ENCODE data around the gene ABTB2.

Gene ABTB2

DNA sequence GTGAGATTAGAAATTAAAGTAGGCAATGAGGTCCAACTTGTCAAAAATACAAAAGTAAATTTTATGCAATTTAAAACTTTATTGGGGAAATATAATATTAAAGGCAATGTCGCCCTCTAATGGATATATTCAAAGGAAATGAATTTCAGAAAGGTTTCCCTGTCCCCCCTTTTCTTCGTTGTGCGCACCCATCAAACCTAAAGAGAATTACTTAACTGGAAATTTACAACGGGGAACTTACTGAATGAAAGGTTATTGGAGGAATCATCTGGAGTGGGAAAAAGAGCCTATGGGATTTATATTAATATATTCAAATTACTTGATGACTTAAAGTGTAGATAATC is 1.7 kb upstream of the ABTB2 start:
- no peak for DNase-seq

DNA sequence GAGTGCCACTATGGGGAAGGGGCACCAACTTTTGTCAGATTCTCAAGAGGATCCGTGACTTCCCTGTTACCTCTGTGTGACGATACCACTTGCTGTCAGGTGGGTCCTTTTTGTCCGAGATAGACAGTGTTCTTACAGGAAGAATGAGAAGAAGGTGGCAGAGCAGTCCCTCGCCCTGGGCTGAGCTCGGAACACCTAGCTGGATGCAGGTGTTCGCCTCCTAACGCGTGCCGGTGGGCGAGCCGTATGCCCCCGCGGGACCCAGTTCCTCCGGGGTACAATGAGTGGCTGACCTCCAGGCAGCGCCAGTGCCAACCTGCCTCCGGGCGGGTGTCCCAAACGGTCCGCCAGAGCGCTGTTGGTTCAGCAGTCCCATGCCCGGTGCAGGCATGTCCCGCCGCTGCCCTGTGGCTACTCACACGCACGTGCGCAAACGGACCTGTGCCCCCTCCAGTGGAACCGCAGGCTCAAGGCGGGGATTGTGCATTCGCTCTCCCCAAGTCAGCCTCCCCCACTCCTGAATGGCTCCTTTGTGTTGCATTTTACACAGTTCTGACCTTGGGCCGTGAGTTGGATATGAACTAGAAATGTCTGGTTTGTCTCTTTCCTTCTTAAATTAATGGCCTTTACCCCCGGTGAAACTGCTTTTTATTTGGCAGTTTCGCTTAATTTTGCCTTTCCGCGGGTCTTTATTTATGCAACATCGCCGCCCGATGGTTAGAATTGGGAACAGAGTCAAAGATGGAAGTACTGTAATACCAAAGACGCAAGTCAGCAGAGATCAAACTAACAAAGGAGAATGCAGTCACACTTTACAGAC is 1.1 kb upstream of the ABTB2 start:
- peak; percentile 35 to 71 (median 50) for DNase-seq

DNA sequence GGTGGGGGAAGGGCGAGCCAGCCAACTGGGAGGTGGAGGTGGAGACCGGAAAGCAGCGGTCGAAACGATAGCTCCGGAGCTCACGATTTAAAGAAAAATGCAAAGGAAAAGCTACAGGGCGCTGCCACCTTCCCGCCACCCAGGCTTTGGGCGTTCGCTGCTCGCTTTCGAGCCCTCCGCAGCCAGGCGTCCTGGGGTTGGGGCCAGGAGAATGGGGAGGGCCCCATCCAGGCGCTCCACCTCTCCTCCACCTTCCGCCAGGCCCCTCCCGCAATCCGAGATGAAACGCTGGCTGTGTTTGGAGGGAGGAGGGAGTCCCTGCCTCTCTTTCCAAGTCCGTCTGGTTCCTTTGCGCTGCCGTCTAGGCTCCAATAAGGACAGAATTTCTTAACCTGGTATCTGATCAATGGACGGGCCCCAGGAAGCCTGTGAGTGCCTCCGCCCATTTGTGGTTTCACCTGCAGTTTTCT is 483 bp upstream of the ABTB2 start:
- DNase-seq, result no peak

DNA sequence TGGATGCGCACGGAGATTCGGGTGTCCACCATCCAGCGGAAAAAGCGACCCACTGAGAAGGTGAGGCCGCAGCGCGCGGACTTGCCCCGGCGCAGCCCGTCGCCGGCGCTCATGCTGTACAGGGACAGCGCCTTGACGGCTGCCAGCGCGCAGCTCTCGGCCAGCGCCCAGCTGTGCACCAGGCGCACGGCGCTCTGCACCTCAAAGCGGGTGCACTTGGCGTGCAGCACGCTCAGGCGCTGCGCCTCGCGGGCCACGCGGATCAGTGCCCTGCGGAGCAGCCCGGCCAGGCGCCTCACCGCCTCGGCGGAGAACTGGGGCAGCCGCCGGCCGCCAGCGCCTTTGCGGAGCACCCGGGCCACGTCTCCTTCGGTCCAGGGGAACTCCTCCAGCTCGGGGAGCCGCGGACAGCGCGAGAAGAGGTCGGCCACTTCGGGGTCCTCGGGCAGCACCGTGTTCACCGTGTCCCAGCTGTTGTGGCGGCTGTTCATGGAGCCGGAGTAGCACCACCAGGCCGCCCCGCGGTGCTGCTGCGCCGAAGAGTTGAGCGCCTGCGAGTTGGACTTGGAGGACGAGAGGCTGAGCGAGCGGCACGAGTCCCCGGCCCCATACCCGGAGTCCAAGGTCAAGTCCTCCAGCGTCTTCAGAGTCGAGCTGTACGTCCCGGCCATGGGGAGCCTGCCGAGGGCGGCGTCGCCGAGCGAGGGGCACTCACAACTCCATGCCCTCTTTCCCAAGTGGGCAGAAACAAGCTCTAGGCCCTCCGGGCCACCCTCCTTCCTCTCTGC is 703 bp downstream of the ABTB2 start:
- peak; percentile 16 to 43 (median 40) for DNase-seq

DNA sequence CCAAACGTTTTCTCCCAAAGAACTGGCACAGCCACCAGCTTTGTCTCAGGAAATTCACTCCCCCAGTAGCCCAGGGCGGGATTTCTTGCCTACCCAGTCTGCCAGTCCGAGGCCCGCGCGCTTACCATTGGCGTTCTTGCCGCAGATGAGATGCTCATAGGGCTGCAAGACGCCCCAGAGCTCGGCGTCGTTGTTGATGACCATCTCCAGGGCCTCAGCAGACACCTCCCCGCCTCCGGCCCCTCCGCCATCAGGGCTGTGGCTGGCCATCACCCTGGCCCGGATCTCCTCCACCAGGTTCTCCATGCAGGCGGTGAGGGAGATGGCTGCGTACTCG is 1.3 kb downstream of the ABTB2 start:
- no peak for DNase-seq

DNA sequence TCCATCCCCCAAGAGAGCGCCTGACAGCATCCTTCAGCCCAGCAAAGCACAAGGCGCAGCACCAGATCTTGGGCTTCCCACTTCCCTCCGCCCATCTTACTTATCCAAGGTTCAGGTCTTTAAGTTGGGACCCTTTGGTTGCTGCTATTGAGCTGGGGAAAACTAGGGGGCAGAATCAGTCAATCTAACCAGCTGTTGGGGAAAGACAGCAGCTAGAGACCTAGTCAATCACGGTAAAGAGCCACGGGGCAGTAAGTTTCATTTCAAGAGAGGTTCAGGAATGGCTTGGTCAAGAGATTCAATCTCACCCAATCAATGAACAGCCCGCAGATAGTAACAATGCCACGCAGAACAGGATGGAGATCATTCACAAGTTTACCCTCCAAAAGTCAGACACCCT is 1.7 kb downstream of the ABTB2 start:
- no peak for DNase-seq

DNA sequence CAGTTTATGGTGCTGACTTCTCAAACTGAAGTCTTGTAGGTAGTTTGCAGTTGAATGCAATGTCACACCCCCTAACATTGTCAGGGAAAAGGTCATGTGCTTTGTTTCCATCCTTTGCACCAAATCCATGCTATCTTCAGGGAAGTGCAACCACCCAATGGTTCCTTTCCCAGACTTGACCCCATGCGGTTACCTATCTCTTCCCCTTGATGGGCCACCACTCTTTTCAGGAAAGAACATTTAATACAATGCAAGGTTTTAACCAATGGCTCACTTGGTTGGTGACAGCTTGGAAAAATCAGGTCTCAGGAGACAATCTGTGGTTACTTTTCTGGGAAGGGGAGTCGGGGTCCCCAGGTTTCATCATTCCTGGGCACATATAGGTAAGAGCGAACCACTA is 2.1 kb downstream of the ABTB2 start:
- no peak for DNase-seq

DNA sequence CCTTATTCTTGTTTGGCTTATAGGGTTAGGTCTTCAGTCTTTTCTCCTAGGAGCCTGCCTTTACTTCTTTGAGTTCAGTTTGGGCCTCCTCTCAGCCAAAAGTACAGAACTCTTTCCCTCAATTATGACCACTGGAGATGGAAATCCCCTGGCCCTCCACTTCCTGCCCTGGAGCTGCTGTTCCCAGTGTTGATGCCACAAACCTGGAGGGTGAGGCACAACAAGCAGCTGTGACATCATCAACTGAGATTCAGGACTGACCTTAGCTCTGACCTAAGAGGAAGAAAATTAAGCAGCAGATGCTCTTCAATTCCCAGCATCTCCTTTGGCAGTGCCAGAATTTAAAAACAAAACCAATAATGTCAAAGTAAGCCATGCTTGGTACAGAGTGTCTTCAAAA is 3.0 kb downstream of the ABTB2 start:
- DNase-seq, result no peak

DNA sequence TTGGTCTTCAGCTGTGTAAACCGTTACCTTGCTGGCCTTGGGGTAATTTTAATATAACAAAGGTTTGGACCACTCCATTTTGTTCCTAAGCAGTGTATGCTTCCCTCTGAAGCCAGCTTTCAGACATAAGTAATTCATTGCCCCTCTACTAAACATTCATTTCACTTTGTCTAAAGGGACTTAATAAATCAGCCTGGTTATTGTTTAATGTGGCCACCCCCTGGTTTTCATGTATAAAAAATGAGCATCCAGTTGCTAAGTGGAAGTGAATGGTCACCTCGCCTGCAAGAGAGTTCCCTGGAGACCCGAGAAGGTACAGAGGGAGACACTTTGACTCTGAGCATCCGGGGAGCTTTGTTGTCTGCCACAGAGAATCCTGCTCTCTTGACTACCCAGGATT is 3.9 kb downstream of the ABTB2 start:
- DNase-seq, result no peak

DNA sequence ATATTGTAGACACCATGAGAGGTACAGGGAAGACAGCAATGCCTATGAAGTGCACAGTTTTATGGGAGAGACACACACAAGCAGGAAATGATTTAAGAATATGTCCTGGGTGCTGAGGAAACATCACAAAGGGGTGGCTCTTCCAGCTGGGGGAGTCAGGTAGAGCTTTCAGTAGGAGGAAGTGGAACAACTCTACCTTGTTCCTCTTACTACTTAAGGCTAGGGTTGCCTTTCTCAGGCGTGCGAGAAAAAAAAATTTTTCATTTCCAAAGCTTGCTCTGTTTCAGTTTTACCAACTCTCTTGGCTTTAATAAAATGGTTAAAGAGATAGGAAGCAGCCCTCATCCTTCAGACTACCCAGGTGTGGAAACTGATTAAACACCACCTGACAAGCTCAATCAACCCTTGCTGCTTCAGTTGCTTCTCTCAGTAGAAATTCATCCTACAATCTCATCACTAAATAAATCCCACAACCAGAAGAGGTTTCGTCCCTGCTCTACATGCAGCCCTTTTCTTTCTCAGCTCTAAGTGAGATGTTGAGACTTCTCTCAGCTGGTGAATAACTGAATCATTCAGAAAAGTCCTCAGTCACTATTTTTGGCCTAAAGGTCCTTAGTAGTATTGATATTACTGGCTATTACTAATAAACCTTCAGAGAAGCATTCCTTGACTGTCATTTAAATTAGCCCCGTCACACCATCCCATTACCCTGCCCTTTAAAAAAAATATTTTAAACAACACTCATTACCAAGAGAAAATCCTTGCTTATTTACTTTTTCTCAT is 5.9 kb downstream of the ABTB2 start:
- DNase-seq, result no peak

DNA sequence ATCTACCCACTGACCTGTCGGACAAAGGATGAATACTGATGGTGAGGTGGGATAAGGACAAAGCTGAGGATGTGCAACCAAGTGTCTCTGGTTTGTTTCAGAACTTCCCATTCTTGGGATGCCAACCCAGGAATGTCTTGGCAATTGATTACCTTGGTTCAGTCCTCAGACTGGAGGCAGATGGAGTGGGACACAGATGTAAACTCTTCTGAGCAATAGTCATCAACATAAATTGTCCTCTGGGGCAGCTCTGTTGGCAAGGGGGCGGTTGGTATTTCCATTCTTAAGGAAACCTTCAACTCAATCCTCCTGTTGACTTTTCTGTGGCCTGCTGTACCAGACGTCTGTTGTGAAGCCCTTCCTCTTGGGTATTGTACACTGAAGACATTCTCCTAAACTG is 6.8 kb downstream of the ABTB2 start:
- no peak for DNase-seq

DNA sequence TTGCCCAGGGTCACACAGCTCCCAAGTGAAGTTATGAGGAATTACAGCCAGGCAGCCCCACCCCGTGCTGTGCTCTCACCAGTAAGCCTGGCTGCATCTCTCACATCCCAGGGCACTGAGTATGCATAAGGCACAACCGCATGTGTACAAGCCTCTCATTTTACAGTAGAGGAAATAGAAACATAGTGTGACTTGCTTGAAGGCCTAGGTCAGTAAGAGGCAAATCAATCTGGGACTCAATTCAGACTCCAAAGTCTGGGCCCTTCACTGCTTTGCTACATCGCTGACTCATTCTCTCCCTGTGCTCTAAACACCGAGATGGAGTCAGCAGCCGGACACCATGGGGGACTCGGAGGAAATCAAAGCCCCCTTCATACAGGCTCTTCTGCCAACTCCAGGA is 7.9 kb downstream of the ABTB2 start:
- no peak for DNase-seq

DNA sequence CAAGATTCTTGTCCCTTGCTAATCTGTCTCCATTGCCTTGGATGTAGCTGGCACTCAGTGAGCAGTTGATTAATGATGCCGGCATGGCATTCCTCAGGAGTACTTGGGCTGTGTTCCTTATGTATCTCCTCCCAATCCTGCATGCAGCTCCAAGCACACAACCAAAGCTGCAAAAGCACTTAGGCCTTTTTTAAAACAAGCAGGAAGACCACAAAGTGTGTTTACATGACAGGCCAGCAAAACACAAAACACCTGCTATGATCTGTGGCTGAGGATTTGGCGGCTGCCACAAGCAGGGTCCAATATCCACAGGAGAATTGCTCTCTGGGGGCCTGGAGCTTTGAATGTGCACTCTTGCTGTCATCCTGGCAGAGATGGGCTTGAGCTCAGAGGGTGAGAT is 8.9 kb downstream of the ABTB2 start:
- no peak for DNase-seq

DNA sequence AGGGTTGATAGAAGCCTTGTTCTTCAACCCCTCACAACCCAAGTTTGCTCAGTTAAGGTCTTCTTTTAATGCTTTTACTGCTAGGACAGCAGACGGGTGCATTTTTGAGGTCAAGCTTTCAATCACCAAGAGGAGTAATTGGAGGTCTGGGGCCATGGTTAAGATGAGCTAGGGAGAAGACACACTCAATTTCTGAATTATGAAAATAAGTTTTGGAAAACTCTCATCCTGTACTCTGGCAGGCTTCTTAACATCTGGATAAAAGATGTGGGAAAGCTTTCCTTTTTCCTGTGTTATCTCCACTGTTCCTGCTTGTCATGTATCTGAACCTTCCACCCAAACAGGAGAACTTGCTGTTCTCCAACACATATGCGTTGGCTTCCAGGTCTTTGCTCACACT is 9.7 kb downstream of the ABTB2 start:
- no peak for DNase-seq

DNA sequence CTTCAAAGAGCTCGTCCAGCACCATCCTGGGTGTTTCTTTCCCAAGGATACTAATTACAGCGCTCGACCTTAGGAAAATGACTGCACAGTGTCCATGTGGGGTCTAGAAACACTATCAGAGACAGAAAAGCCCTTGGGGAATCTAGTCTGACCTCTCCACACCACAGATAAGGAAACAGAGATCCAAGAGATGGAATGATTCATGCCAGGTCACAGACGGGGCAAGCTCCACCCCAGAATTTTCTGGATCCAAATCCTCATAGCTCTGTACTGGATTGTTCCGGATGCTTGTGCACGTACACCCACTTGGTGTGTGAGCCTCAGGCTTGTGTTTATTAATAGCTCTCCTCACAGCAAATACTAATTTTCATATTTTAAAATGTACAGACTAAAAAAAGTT is 11.3 kb downstream of the ABTB2 start:
- DNase-seq, result no peak

DNA sequence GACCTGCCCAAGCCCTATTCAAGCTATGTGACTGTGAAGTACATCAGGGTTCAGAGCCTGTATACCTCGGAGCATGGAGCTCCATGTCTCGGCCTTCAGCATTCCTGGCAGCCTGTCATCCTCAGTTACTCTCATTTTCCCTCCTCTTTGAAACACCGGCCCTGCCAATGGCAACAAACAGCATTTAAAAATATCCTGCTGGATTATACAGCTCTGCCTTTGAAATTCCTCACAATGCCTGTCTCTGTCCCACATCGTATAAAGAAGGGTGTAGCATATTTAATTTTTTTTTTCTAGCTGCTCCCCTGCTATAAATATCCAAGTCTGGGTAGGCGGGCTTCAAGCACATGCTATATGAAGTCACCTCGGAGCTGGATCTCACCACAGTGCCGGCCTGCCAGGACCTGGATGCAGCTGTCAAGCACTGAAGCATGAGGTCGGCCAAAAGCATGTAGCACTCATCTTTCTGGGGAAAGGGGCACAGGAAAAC is 11.8 kb downstream of the ABTB2 start:
- DNase-seq, result no peak

DNA sequence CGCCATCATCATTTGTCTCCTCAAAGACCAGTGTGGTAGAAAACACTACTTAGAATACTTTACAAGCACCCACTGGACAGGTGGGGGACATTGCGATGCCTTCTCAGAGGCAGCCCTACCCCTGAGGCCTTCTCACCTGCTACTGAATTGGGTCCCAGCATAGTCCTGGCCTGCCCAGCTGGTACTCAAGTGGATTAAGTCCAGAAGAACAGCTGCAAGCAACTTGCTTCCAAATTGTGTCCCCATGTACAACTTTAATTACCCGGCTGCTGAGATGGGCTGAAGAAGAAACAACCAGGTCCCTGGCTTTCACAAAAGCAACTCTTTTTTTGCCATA is 12.3 kb downstream of the ABTB2 start:
- no peak for DNase-seq

DNA sequence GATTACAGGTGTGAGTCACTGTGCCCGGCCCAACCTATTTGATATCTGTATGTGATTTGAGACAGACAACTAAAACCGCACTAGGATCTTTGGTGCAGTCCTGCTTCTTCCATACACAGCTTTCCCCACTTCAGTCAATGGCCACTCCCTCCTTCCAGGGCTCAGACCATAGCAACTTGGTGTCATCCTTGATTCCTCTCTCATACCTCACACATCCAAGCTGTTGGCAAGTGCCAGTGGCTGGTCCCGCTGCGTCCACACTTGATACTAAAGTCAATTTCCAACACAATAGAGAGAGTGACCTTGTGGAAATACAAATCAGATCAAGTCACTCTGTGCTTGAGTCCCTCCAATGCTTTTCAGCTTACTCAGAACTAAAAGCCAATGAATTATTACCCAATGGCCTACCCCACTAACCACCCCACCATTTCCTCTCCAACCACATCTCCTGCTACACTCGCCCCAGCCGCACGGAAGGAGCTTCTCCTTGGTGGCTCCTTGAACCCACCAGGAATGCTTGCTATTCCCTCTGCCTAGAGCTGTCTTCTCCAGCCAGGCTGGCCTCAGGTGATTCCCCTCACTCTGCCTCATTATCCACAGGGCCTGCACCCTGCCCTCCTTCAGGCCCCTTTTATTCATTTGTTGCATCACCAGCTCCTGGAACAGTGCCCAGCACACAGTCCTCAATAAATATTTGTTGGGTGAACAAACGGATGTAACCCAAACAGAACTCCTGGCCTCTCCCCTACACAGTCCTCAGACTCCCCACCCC is 12.9 kb downstream of the ABTB2 start:
- no peak for DNase-seq

DNA sequence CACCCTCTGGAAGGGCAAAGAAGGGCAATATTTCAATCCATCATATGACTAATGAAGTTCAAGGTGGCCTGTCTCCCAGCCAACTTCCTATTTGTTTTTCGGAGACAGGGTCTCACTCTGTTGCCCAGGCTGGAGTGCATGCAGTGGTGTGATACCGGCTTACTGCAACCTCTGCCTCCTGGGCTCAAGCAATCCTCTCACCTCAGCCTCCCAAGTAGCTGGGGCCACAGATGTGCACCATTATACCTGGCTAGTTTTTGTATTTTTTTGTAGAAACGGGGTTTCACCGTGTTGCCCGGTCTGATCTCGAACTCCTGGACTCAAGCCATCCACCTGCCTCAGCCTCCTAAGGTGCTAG is 13.4 kb downstream of the ABTB2 start:
- no peak for DNase-seq

DNA sequence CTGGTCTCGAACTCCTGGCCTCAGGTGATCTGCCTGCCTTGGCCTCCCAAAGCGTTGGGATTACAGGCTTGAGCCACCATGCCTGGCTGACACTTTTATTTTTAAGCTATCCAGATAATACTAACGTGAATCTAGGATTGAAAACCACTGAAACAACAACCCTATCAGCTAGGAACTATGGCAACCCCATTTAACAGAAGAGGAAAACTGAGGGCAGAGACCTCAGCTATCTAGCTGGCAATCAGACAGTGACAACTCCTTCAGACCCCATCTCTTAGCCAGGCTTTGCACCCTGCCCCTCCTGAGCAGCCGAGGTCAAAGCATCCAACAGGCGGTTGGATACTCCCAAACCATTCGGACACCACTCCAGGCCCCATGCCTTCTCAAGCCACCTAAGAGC is 14.1 kb downstream of the ABTB2 start:
- DNase-seq, result no peak

DNA sequence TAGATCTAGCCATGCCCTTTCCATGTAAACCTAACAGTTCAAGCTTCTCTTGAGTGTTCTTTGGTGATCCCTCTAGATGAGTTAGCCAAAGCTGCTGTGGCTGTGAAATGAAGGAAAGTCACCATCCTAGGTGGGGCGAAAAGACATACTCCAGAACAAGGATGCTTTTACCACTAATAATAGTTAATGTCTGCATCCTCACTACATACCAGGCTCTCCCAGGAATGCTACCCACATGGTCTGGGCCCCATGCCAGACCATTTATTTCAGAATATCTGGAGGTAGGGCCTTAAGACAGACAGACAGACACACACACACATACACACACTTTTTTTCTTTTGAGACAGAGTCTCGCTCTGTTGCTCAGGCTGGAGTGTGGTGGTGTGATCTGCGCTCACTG is 14.7 kb downstream of the ABTB2 start:
- DNase-seq, result no peak

DNA sequence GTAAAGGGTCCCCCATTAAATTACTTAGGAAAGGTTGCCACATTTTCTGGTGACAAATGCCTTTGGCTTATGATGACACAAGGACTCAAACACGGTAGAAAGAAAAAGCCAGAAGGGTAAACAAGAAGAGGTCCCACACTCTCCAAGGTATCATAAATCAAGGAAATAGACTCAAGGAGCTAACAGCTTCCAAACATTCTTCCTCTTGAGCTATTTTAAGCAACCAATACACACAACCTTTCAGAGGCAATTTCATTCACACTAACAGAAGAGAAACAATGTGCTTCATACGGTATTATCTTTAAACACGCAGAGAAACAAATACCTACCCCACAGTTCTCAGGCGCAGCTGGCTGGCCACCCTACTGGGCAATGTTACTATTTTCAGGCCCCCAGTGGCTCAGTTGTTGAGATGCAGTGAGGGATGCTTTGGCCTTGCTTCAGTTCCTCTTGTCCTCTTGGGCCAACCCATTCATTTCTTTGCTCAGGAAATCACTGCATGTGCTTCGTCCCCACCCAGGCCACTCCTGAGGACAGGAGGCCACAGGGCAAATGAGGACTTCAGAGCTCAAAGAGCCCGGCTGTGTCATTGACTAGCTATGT is 15.8 kb downstream of the ABTB2 start:
- DNase-seq, result no peak

DNA sequence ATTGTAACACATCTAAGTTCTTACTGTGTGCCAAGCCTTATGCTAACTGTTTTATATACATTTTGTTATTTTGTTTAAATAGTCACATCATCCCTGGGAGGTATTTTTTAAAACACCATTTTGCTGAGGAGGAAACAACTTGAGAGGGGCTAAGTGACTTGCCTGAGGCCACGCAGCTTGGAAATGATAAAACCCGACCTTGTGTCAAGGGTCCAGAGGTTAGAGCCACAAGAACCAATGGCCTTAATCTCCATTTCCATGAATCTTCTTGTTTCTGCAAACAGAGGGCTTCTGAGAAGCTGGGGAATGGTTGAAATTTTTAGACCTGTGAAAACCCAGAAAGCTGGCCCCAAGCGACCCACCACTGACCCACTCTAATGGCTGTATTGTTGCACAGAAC is 16.7 kb downstream of the ABTB2 start:
- DNase-seq, result no peak

Data from T-helper 1 cell (primary cell).